ENCODE results near the gene PDGFC. TPM values are rescaled to one million over a fixed set of nuclear protein-coding genes. Genes with fewer than 3 reads are reported as not detected.

Gene PDGFC
- total RNA-seq, 1 experiment from 2014 or later, result 33.1 TPM

- no peak overlapping the region for H3K27ac ChIP-seq
These were observed 173.2 kb downstream of the PDGFC start for GRCh38 chr4:156798438-156798837.

GRCh38 chr4:156797206-156797605 is 174.4 kb downstream of the PDGFC start:
- Histone ChIP-seq H3F3A (ENCODE audit: insufficient read depth, low read depth) (no peaks in the 10 kb centered on the region), H2AFZ (no peak overlapping the region), H3K79me2 (ENCODE audit: low read depth) (no peaks in the 10 kb centered on the region), H3K27ac (no peak overlapping the region), H3K4me2 (no peak overlapping the region), H3K27me3 (ENCODE audit: insufficient read depth, low read depth) (no peaks in the 10 kb centered on the region), H3K4me3 (no peak overlapping the region), H3K9me3 (ENCODE audit: insufficient read depth, low read depth) (no peaks in the 10 kb centered on the region), H3K36me3 (ENCODE audit: low read depth) (no peaks in the 10 kb centered on the region), H3K4me1 (replicated peaks; ENCODE audit: insufficient read depth) (peaks cover 11% of the 10 kb centered on the region), H4K20me1 (ENCODE audit: insufficient read depth) (no peaks in the 10 kb centered on the region), H3K9me2 (ENCODE audit: insufficient read depth) (no peaks in the 10 kb centered on the region; the same call in 1 of the 2 replicates)
- no peak for TF ChIP-seq EZH2 (IDR thresholded peaks at IDR 0.05; ENCODE audit: low read depth)
- TF ChIP-seq CTCF (conservative IDR thresholded peaks at IDR 0.05), result no peak
- intact Hi-C loops (cut with micrococcal nuclease; ENCODE audit: unreplicated experiment), result no loop called here
- ChIA-PET CTCF (interaction anchor here (0.6 kb wide), 1 partner anchor 344 kb away, joined by 3 read pairs; no protein-coding TSS in a partner anchor), POLR2A (ENCODE audit: unreplicated experiment) (no interaction called here)
- DNase-seq, result no peak
- no TSS peak for BruUV-seq (replicated peaks)

More at GRCh38 chr4:156798438-156798837, 173.2 kb downstream of the PDGFC start:
- H3K79me2 ChIP-seq (ENCODE audit: low read depth), result no peaks in the 10 kb centered on the region
- no peaks in the 10 kb centered on the region; the same call in 1 of the 2 replicates for H3K9me2 ChIP-seq (ENCODE audit: insufficient read depth)
- POLR2A ChIA-PET (ENCODE audit: unreplicated experiment), result no interaction called here
- H3K9me3 ChIP-seq (ENCODE audit: insufficient read depth, low read depth), result no peaks in the 10 kb centered on the region
- no peak overlapping the region for H3K4me3 ChIP-seq
- H3K36me3 ChIP-seq (ENCODE audit: low read depth), result no peaks in the 10 kb centered on the region
- BruUV-seq (replicated peaks), result no TSS peak
- no peak for TF ChIP-seq EZH2 (IDR thresholded peaks at IDR 0.05; ENCODE audit: low read depth)
- no peak for TF ChIP-seq CTCF (conservative IDR thresholded peaks at IDR 0.05)
- H3F3A ChIP-seq (ENCODE audit: insufficient read depth, low read depth), result no peaks in the 10 kb centered on the region
- intact Hi-C loops (cut with micrococcal nuclease; ENCODE audit: unreplicated experiment), result no loop called here
- H3K4me2 ChIP-seq, result no peak overlapping the region
- H4K20me1 ChIP-seq (ENCODE audit: insufficient read depth), result no peaks in the 10 kb centered on the region
- H2AFZ ChIP-seq, result no peak overlapping the region
- no peaks in the 10 kb centered on the region for H3K27me3 ChIP-seq (ENCODE audit: insufficient read depth, low read depth)
- no peak for DNase-seq
- CTCF ChIA-PET, result no interaction called here
- peaks cover 11% of the 10 kb centered on the region for H3K4me1 ChIP-seq (replicated peaks; ENCODE audit: insufficient read depth)

- BruUV-seq (replicated peaks), result no TSS peak
- H3F3A ChIP-seq (ENCODE audit: insufficient read depth, low read depth), result no peaks in the 10 kb centered on the region
- H3K4me1 ChIP-seq (replicated peaks; ENCODE audit: insufficient read depth), result peaks cover 11% of the 10 kb centered on the region
- POLR2A ChIA-PET (ENCODE audit: unreplicated experiment), result no interaction called here
- no peak overlapping the region for H3K27ac ChIP-seq
- no peaks in the 10 kb centered on the region for H3K36me3 ChIP-seq (ENCODE audit: low read depth)
- no peak overlapping the region for H3K4me2 ChIP-seq
- no peaks in the 10 kb centered on the region for H3K9me3 ChIP-seq (ENCODE audit: insufficient read depth, low read depth)
- no peaks in the 10 kb centered on the region for H3K27me3 ChIP-seq (ENCODE audit: insufficient read depth, low read depth)
- H2AFZ ChIP-seq, result no peak overlapping the region
- H3K79me2 ChIP-seq (ENCODE audit: low read depth), result no peaks in the 10 kb centered on the region
- no peak for DNase-seq
- H3K4me3 ChIP-seq, result no peak overlapping the region
- intact Hi-C loops (cut with micrococcal nuclease; ENCODE audit: unreplicated experiment), result no loop called here
- H4K20me1 ChIP-seq (ENCODE audit: insufficient read depth), result no peaks in the 10 kb centered on the region
- H3K9me2 ChIP-seq (ENCODE audit: insufficient read depth), result no peaks in the 10 kb centered on the region; the same call in 1 of the 2 replicates
- CTCF ChIA-PET, result no interaction called here
- TF ChIP-seq CTCF (conservative IDR thresholded peaks at IDR 0.05) (no peak), EZH2 (IDR thresholded peaks at IDR 0.05; ENCODE audit: low read depth) (no peak)
These were observed 175.9 kb downstream of the PDGFC start for GRCh38 chr4:156795727-156796126.

All from PC-9 (cell line).